AG04449 (cell line): Measurements from ENCODE around the gene PTPRT.

Source experiments
- CTCF ChIA-PET: fragments of 350-600 bp; formaldehyde crosslinking; extraction: SDS; loops from one replicate; lab custom pipeline; 2021; ENCODE audit warnings: antibody characterized with exemption; lab: Yijun Ruan, JAX
- POLR2A ChIA-PET: fragments of 400-600, 350-600 bp; formaldehyde crosslinking; extraction: SDS; loops from one replicate; lab custom pipeline; 2020; ENCODE audit warnings: antibody characterized with exemption, inconsistent platforms; lab: Yijun Ruan, JAX
- DNase-seq: peaks from one replicate; pipeline ENCODE4 v3.0.0-alpha.2; 2010; ENCODE audit warnings: low read depth, low spot score
- H3K4me3 ChIP-seq: 2 replicates; pipeline ENCODE4 v1.5.1; 2011; ENCODE audit warnings: low read depth, mild to moderate bottlenecking, control low read depth, low read length
- TF ChIP-seq, protein P1 (sequence below): IDR thresholded peaks from one replicate; pipeline ENCODE4 v1.5.1; 2011; ENCODE audit warnings: mild to moderate bottlenecking, moderate library complexity, low read length, control low read depth, inconsistent platforms; ENCODE audit not compliant: insufficient read depth; ENCODE audit errors: missing control alignments

The PTPRT gene

GRCh38 chr20:42295592-42295991 lies 894.1 kb downstream of the PTPRT start:
- H3K4me3 ChIP-seq, result no peak overlapping the region
- CTCF ChIA-PET, result no interaction called here
- POLR2A ChIA-PET, result no interaction called here
- TF ChIP-seq, protein P1, sequence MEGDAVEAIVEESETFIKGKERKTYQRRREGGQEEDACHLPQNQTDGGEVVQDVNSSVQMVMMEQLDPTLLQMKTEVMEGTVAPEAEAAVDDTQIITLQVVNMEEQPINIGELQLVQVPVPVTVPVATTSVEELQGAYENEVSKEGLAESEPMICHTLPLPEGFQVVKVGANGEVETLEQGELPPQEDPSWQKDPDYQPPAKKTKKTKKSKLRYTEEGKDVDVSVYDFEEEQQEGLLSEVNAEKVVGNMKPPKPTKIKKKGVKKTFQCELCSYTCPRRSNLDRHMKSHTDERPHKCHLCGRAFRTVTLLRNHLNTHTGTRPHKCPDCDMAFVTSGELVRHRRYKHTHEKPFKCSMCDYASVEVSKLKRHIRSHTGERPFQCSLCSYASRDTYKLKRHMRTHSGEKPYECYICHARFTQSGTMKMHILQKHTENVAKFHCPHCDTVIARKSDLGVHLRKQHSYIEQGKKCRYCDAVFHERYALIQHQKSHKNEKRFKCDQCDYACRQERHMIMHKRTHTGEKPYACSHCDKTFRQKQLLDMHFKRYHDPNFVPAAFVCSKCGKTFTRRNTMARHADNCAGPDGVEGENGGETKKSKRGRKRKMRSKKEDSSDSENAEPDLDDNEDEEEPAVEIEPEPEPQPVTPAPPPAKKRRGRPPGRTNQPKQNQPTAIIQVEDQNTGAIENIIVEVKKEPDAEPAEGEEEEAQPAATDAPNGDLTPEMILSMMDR, result no peak
- no peak for DNase-seq

DNA sequence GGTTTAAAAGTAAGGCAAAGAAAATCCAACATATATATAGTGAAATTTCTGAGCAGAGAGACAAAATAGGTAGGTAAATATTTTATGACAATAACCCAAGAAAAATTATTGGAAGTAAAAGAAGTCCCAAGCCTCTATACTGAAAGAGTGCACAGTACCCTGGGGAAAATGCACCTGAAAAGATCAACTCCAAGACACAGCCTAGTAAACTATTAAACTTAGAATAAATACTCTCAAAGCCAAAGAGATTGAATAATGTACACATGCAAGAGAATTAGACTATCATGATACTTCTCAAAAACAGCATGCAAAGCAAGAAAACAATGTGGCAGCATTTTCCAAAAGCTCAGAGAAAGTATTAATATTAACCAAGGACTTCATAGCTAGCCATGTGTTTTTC lies 894.7 kb downstream of the PTPRT start:
- DNase-seq, result no peak
- CTCF ChIA-PET, result no interaction called here
- H3K4me3 ChIP-seq, result no peak overlapping the region
- POLR2A ChIA-PET, result no interaction called here
- TF ChIP-seq, protein P1, result no peak

DNA sequence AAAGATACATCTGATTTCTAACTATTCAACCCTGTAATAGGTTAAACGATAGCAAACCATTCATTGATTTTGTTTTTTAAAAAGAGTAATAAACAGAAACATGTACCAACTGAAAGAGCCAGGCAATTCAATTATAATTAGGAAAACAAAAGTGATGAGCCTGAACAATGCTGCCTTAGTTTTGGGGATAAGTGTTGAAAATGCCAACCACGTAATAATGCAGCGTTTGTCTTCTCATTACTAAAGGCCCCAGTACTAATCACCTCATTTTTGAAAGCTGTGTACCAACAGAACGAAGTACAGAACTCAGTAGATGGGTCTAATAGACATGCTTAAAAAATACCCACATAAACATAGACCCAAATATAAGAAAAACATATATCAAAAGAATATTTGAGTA lies 907.9 kb downstream of the PTPRT start:
- CTCF ChIA-PET, result no interaction called here
- TF ChIP-seq, protein P1, result no peak
- POLR2A ChIA-PET, result no interaction called here
- H3K4me3 ChIP-seq, result no peak overlapping the region
- DNase-seq, result no peak

DNA sequence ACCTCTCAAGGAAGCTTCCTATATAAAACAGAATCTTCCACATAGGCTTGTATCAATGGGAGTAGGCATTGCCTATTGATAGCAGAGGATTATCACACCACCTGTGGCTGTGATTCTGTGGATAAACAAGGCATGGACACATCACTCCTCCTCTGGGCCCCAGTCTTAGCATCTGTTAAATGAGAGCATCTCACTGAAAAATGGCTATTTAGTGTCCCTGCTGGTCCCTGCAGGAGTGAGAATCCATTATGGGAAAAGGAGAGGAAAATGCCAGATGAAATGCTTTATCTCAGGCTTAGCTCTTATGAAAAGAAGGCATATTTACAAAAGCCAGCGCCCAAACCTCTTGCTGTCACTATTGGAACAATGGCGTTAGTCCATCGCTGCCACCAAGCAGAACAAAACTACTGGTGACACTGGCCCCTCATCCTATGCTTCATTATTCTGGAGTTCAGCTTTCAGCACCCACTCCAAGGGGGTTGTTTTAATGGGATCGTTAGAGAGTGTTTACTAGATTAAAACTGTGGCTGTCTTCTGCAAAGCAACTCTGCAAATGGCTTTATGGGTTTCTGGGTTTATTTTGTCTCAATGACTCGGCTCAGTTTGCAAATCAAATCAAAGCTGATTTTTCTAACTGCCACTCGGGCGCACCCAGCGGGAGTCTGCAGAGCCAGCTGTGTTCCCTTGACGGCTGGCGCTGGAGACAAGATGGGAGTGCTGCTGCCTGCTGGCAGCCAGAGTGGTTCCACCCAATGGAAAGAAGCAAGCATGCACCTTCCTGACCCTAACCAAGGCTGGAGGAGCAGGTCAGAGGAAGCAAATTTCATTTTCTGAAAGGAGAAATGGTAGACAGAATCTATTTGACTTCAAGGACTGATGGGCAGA lies 912.7 kb downstream of the PTPRT start:
- CTCF ChIA-PET, result no interaction called here
- no peak for DNase-seq
- POLR2A ChIA-PET, result no interaction called here
- H3K4me3 ChIP-seq, result no peak overlapping the region
- TF ChIP-seq, protein P1, result no peak

- ChIA-PET POLR2A (no interaction called here), CTCF (no interaction called here)
- no peak overlapping the region for H3K4me3 ChIP-seq
- no peak for DNase-seq
- TF ChIP-seq, protein P1, result no peak
These were observed 914.7 kb downstream of the PTPRT start for GRCh38 chr20:42274986-42275385.

DNA sequence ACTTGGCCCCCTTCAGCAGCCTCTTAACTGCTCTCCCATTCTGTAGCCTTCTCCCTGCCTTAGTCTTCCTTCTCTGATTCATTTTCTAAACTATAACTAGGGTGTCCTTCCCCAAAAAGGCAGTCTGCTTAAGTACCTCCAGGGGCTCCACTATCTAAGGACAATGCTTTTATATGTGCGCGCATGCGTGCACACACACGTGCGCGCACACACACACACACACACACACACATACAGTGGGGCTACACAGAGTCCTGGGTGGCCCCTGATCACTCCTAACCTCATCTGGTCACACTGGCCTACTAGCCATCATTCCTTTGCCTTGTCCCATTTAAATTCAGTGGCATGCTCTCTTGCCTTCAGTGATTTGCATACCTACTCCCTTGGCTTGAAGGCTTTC lies 917.2 kb downstream of the PTPRT start:
- TF ChIP-seq, protein P1, result no peak
- no peak overlapping the region for H3K4me3 ChIP-seq
- DNase-seq, result no peak
- CTCF ChIA-PET, result no interaction called here
- POLR2A ChIA-PET, result no interaction called here
